ENCODE data around the gene USP47.

USP47 gene

GRCh38 chr11:11946180-11946579, 104.4 kb downstream of the USP47 start:
- DNase-seq: peak; percentile 62

- no peak for DNase-seq
Measured at GRCh38 chr11:11946878-11947277, 105.1 kb downstream of the USP47 start.

GRCh38 chr11:11947825-11948224, 106.1 kb downstream of the USP47 start:
- no peak for DNase-seq

- DNase-seq: no peak
Measured at GRCh38 chr11:11948242-11948947, 106.6 kb downstream of the USP47 start.

GRCh38 chr11:11949482-11949881, 107.7 kb downstream of the USP47 start:
- no peak for DNase-seq

- DNase-seq: no peak
Measured at GRCh38 chr11:11952036-11952435, 110.3 kb downstream of the USP47 start.

GRCh38 chr11:11956006-11956405, 114.2 kb downstream of the USP47 start:
- no peak for DNase-seq

GRCh38 chr11:11958403-11959231, 116.8 kb downstream of the USP47 start:
- no peak for DNase-seq

- DNase-seq: no peak
Measured at GRCh38 chr11:11959601-11960000, 117.8 kb downstream of the USP47 start.

GRCh38 chr11:11960687-11961086, 118.9 kb downstream of the USP47 start:
- DNase-seq: no peak

GRCh38 chr11:11961399-11962028, 119.7 kb downstream of the USP47 start:
- DNase-seq: no peak

- no peak for DNase-seq
Measured at GRCh38 chr11:11963067-11963466, 121.3 kb downstream of the USP47 start.

- DNase-seq: no peak
Measured at GRCh38 chr11:11963842-11964773, 122.3 kb downstream of the USP47 start.

- no peak for DNase-seq
Measured at GRCh38 chr11:11964774-11965150, 123.0 kb downstream of the USP47 start.

- no peak for DNase-seq
Measured at GRCh38 chr11:11965192-11965591, 123.4 kb downstream of the USP47 start.

GRCh38 chr11:11965656-11966353, 124.0 kb downstream of the USP47 start:
- DNase-seq: no peak

- DNase-seq: no peak
Measured at GRCh38 chr11:11966354-11966741, 124.6 kb downstream of the USP47 start.

- DNase-seq: peak; percentile 32
Measured at GRCh38 chr11:11966826-11967668, 125.3 kb downstream of the USP47 start.

- no peak for DNase-seq
Measured at GRCh38 chr11:11967669-11968510, 126.1 kb downstream of the USP47 start.

Measured in NCI-H226 (cell line).